ENCODE data around the gene WAC. TPM values are rescaled to one million over a fixed set of nuclear protein-coding genes. Genes with fewer than 3 reads are reported as not detected.
"Not testable (repeated sequence)": the region's sequence is repeated elsewhere in the genome, so short reads cannot be mapped to it uniquely, and the experiment has no call there.

WAC gene
- total RNA-seq, 4 donors from 2014 or later, result 101 to 131 (median 118) TPM

- Histone ChIP-seq H3K36me3 (peaks cover 0 to 8% (median 0%) of the 10 kb centered on the region in 3 donors), H3K4me1 (peaks cover 0 to 94% (median 28%) of the 10 kb centered on the region in 4 donors), H3K9me3 (no peaks in the 10 kb centered on the region), H3K4me3 (no peak overlapping the region), H3K27ac (no peak overlapping the region), H3K27me3 (no peaks in the 10 kb centered on the region)
- TF ChIP-seq EP300 (IDR thresholded peaks at IDR 0.05) (no peak), POLR2A (IDR thresholded peaks at IDR 0.05) (no peak), CTCF (IDR thresholded peaks at IDR 0.05) (no peak)
- 87 to 96% methylated on average over 6 of the region's 6 CpGs for WGBS, 2 donors
- DNase-seq (ENCODE audit: low spot score in 2 of 2), result no peak
These were observed 38.3 kb downstream of the WAC start for GRCh38 chr10:28571265-28571664.

- H3K36me3 ChIP-seq; DNase-seq (ENCODE audit: low spot score in 2 of 2); H3K27me3 ChIP-seq; H3K4me3 ChIP-seq; H3K27ac ChIP-seq; H3K9me3 ChIP-seq: not testable (repeated sequence)
- 90% methylated on average over 10 of the region's 10 CpGs for WGBS, 2 donors
- H3K4me1 ChIP-seq, result peaks cover 0 to 96% (median 16%) of the 10 kb centered on the region in 4 donors
These were observed 41.3 kb downstream of the WAC start for GRCh38 chr10:28574214-28574613.

- TF ChIP-seq EP300 (IDR thresholded peaks at IDR 0.05) (no peak), POLR2A (IDR thresholded peaks at IDR 0.05) (no peak), CTCF (IDR thresholded peaks at IDR 0.05) (no peak)
These were observed 42.9 kb downstream of the WAC start for GRCh38 chr10:28575852-28576251.

GRCh38 chr10:28577506-28577905 is 44.6 kb downstream of the WAC start:
- no peak overlapping the region for H3K4me3 ChIP-seq
- no peak for TF ChIP-seq CTCF (IDR thresholded peaks at IDR 0.05)
- H3K36me3 ChIP-seq, result peaks cover 0 to 8% (median 0%) of the 10 kb centered on the region in 3 donors
- H3K9me3 ChIP-seq, result no peaks in the 10 kb centered on the region
- WGBS, 2 donors, result 81 to 85% methylated on average over 4 of the region's 4 CpGs
- DNase-seq (ENCODE audit: low spot score in 2 of 2), result no peak
- H3K27ac ChIP-seq, result no peak overlapping the region
- no peaks in the 10 kb centered on the region for H3K27me3 ChIP-seq
- H3K4me1 ChIP-seq, result peaks cover 0 to 94% (median 8%) of the 10 kb centered on the region in 4 donors

More at GRCh38 chr10:28575852-28576251, 42.9 kb downstream of the WAC start:
- Histone ChIP-seq H3K9me3 (no peaks in the 10 kb centered on the region), H3K27me3 (no peaks in the 10 kb centered on the region), H3K27ac (no peak overlapping the region), H3K4me1 (peaks cover 0 to 94% (median 9%) of the 10 kb centered on the region in 4 donors), H3K4me3 (no peak overlapping the region), H3K36me3 (peaks cover 0 to 8% (median 0%) of the 10 kb centered on the region in 3 donors)
- no peak for DNase-seq (ENCODE audit: low spot score in 2 of 2)
- 93% methylated on average over 5 of the region's 5 CpGs for WGBS, 2 donors

GRCh38 chr10:28578454-28578853 is 45.5 kb downstream of the WAC start:
- Histone ChIP-seq H3K4me3 (no peak overlapping the region), H3K27me3 (no peaks in the 10 kb centered on the region), H3K27ac (no peak overlapping the region), H3K36me3 (peaks cover 0 to 9% (median 0%) of the 10 kb centered on the region in 3 donors), H3K4me1 (peaks cover 0 to 88% (median 8%) of the 10 kb centered on the region in 4 donors), H3K9me3 (no peaks in the 10 kb centered on the region)
- no peak for DNase-seq (ENCODE audit: low spot score in 2 of 2)
- WGBS, 2 donors, result 92% methylated on average over 2 of the region's 2 CpGs
- no peak for TF ChIP-seq POLR2A (IDR thresholded peaks at IDR 0.05)
- TF ChIP-seq EP300 (IDR thresholded peaks at IDR 0.05), result no peak
- TF ChIP-seq CTCF (IDR thresholded peaks at IDR 0.05), result no peak

GRCh38 chr10:28580825-28581224 is 47.9 kb downstream of the WAC start:
- Histone ChIP-seq H3K36me3 (peaks cover 0 to 25% (median 0%) of the 10 kb centered on the region in 3 donors), H3K27ac (no peak overlapping the region), H3K4me3 (no peak overlapping the region), H3K4me1 (peaks cover 0 to 79% (median 8%) of the 10 kb centered on the region in 4 donors), H3K9me3 (no peaks in the 10 kb centered on the region), H3K27me3 (no peaks in the 10 kb centered on the region)
- no peak for DNase-seq (ENCODE audit: low spot score in 2 of 2)
- 89 to 100% methylated on average over 1 of the region's 1 CpG for WGBS, 2 donors
- TF ChIP-seq POLR2A (IDR thresholded peaks at IDR 0.05) (no peak), EP300 (IDR thresholded peaks at IDR 0.05) (no peak)
